ENCODE measurements around the gene CXorf58.

CXorf58 gene

DNA sequence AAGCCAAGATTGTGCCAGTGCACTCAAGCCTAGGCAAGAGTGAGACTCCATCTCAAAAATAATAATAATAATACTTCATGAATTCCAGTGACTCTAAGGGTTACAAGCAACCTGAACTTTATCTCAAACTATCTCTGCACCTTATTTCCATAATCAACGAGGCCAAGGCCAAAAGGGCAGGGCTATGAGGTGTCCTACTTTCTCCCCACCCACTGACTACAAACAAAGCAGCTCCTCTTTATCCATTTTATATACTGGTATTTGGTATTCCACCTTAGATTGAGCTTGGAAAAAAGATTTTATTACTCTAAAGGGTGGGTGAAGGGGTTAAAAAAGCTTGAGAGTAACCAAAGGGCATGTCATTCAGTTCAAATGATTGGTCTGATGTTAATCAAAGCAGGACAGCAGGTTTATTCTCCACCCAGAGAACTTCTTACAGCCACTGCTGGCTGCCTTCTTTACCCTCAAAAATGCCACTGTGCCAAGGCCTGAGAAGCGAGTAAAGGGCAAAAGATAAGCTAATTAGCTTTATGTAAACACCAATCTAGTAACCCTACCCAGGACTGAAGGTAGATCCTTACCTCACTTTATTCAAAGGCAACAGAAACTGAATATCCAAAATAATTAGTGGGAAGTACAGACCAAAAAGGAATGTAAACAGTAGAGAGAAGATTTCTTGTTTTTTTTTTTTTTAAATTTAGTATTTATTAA is 28.3 kb upstream of the CXorf58 start:
- DNase-seq (ENCODE audit: insufficient read length, low spot score) = no peak
- no peak for FAIRE-seq
- TF ChIP-seq, protein P1, sequence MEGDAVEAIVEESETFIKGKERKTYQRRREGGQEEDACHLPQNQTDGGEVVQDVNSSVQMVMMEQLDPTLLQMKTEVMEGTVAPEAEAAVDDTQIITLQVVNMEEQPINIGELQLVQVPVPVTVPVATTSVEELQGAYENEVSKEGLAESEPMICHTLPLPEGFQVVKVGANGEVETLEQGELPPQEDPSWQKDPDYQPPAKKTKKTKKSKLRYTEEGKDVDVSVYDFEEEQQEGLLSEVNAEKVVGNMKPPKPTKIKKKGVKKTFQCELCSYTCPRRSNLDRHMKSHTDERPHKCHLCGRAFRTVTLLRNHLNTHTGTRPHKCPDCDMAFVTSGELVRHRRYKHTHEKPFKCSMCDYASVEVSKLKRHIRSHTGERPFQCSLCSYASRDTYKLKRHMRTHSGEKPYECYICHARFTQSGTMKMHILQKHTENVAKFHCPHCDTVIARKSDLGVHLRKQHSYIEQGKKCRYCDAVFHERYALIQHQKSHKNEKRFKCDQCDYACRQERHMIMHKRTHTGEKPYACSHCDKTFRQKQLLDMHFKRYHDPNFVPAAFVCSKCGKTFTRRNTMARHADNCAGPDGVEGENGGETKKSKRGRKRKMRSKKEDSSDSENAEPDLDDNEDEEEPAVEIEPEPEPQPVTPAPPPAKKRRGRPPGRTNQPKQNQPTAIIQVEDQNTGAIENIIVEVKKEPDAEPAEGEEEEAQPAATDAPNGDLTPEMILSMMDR (IDR thresholded peaks at IDR 0.05; ENCODE audit: insufficient read depth, missing control alignments) = no peak

DNA sequence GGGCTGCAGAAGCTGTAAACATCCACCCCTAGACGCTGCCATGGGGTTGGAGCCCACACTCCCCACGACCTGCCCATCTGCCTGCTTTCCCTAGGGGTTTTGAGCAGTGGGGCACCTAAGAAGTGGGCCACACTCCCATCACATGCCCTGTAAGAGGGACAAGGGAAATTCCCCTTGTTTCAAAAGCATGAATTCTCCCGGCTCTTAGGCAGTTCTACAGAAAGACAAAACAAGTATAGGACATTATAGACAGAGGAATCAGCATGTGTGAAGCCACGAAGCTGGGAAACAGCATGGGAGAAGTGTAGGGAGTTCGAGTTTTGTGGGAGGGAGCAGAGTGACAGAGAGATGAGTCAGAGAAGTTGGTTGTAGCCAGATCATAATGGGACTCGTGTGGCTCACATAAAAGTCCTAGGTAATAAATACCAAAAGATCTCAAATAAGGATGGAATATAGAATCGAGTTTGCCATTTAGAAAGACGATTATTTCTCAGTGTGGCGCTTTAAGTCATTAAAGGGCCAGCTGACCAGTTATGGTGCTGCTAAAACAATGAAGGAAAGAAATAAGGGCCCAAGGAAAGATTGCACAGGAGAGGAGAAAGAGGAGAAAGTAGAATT is 24.0 kb upstream of the CXorf58 start:
- TF ChIP-seq, protein P1 (IDR thresholded peaks at IDR 0.05; ENCODE audit: insufficient read depth, missing control alignments) = no peak
- no peak for DNase-seq (ENCODE audit: insufficient read length, low spot score)
- no peak for FAIRE-seq

DNA sequence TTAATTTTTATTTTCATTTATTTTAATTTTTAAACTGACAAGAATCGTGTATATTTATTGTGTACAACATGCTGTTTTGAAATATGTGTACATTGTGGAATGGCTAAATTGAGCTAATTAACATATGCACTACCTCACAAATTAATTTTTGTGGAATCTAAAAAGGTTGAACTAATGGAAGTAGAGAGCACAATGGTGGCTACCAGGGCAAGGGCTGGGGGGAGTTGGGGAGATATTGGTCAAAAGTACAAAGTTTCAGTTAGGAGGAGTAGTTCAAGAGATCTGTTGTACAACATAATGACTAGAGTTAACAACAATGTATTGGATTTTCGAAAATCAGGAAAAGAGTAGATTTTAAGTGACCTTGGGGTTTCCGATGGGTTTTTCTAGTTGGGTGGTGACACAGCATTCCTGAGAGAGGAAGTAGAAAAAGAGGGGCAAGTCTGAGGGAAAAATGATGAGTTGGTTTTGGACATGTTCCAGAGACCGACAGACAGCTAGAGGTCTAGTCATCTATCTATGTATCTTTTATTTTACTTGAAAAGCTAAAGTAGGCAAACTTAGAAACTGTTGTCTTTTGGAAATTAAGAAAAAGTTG is 23.3 kb upstream of the CXorf58 start:
- no peak for FAIRE-seq
- no peak for DNase-seq (ENCODE audit: insufficient read length, low spot score)
- TF ChIP-seq, protein P1 (IDR thresholded peaks at IDR 0.05; ENCODE audit: insufficient read depth, missing control alignments) = no peak

DNA sequence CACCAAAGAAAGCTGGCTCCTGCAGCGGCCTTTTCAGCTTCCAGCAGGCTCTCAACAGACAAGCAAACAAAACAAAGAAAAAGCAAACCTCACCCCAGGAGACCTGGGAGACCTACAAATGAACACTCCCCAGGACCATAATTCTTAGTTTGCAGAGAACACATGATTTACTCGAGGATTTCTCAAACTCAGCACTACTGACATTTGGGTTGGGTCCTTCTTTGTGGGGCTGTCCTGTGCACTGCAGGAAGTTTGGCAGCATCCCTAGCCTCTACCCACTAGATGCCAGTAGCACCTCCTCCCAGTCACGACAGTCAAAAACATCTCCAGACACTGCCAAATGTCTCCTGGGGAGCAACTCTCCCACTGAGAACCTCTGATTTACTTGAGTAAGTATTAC is 22.0 kb upstream of the CXorf58 start:
- TF ChIP-seq, protein P1 (IDR thresholded peaks at IDR 0.05; ENCODE audit: insufficient read depth, missing control alignments) = no peak
- no peak for FAIRE-seq
- DNase-seq (ENCODE audit: insufficient read length, low spot score) = no peak

DNA sequence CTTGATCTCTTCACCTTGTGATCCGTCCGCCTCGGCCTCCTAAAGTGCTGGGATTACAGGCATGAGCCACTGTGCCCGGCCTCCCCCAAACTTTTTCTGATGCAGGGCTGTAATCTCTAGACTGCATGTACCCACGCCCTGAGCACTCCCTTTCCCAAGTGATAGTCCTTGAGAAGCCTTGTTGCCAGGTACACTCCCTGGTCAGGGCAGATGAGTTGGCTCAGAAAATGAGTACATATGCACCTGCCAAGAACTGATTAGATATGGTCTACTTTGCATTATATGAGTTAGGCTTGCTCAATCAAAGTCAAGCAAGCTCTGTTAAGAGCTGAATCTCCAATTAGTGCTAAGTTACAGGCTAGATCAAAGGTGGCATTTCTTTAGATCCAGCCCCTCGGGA is 20.4 kb upstream of the CXorf58 start:
- TF ChIP-seq, protein P1 (IDR thresholded peaks at IDR 0.05; ENCODE audit: insufficient read depth, missing control alignments) = no peak
- FAIRE-seq = no peak

DNA sequence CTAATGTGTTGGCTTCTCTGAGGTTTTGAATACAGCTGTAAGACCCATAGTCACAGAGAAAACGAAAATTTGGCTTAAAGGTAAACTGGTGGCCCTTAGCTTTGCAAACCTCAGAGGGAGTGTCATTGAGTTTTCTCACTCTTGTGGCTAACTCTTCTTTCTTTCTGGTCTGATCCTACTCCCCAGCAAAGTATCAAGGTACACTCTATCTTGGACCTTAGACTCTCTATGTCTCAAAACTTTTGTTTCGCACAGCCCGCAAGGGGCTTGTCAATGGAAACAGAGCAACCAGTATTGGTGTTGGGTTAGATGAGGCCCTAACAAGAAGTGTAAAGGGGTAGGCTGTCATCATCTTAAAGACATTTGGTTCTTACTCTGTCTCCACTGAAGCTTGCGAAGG is 19.9 kb upstream of the CXorf58 start:
- DNase-seq (ENCODE audit: insufficient read length, low spot score) = no peak
- no peak for FAIRE-seq
- TF ChIP-seq, protein P1 (IDR thresholded peaks at IDR 0.05; ENCODE audit: insufficient read depth, missing control alignments) = no peak

More for the DNA sequence above, 20.4 kb upstream of the CXorf58 start:
- no peak for DNase-seq (ENCODE audit: insufficient read length, low spot score)
